PC-3 (cell line): ENCODE data around the gene VAMP4. TPM values are rescaled to one million over a fixed set of nuclear protein-coding genes. Genes with fewer than 3 reads are reported as not detected.

ENCODE experiments used
- ATAC-seq: fragments of 200-7000 bp; cut with Tn5 transposase; 2 replicates; pipeline ENCODE4 v1.9.1; 2020; ENCODE audit warnings: mild to moderate bottlenecking, moderate library complexity
- BruUV-seq: library from RNA; stranded (reverse); fragments of 400-500 nt; replicated peaks from 2 replicates; lab custom pipeline; 2021; lab: Mats Ljungman, UMichigan
- CTCF ChIA-PET: fragments of 300-600 bp; sonication (Branson Sonifier 250); formaldehyde crosslinking; loops from one replicate; lab custom pipeline; 2022; ENCODE audit warnings: antibody characterized with exemption; lab: Charles Lee
- POLR2A ChIA-PET: fragments of 300-600 bp; sonication (Branson Sonifier 250); formaldehyde crosslinking; loops from one replicate; lab custom pipeline; 2022; ENCODE audit warnings: antibody characterized with exemption; ENCODE audit not compliant: unreplicated experiment; lab: Charles Lee
- DNase-seq: peaks from one replicate; pipeline ENCODE4 v3.0.0-alpha.2; 2015
- H2AFZ ChIP-seq: fragments of 300-600 bp; sonication (generic); 2 replicates; pipeline ENCODE4 v1.6.0; 2016; ENCODE audit warnings: antibody characterized with exemption, low read length
- H3F3A ChIP-seq: fragments of 300-600 bp; sonication (generic); one replicate; pipeline ENCODE4 v1.6.0; 2017; ENCODE audit warnings: antibody characterized with exemption, low read length, control low read depth, mild to moderate bottlenecking; ENCODE audit not compliant: unreplicated experiment
- H3K27ac ChIP-seq: fragments of 300-600 bp; sonication (generic); 2 replicates; pipeline ENCODE4 v1.5.1; 2016; ENCODE audit warnings: mild to moderate bottlenecking, low read length
- H3K27me3 ChIP-seq: fragments of 300-600 bp; sonication (generic); 2 replicates; pipeline ENCODE4 v1.6.1; 2016; ENCODE audit warnings: low read length, mixed read lengths
- H3K36me3 ChIP-seq: fragments of 300-600 bp; sonication (generic); 2 replicates; pipeline ENCODE4 v1.6.1; 2016; ENCODE audit warnings: low read depth, mixed run types, low read length, mixed read lengths
- H3K4me1 ChIP-seq: fragments of 300-600 bp; sonication (generic); 2 replicates; pipeline ENCODE4 v1.5.1; 2016; ENCODE audit warnings: low read length; ENCODE audit not compliant: insufficient read depth
- H3K4me2 ChIP-seq: fragments of 300-600 bp; sonication (generic); 2 replicates; pipeline ENCODE4 v1.6.0; 2016; ENCODE audit warnings: low read length
- H3K4me3 ChIP-seq: fragments of 300-600 bp; sonication (generic); 2 replicates; pipeline ENCODE4 v1.5.1; 2016; ENCODE audit warnings: mild to moderate bottlenecking, low read length, mixed read lengths
- H3K79me2 ChIP-seq: fragments of 300-600 bp; sonication (generic); 2 replicates; pipeline ENCODE4 v1.6.1; 2017; ENCODE audit warnings: low read length, mixed read lengths
- H3K9ac ChIP-seq: fragments of 300-600 bp; sonication (generic); 2 replicates; pipeline ENCODE4 v1.6.0; 2016; ENCODE audit warnings: mild to moderate bottlenecking, low read length
- H3K9me2 ChIP-seq: fragments of 300-600 bp; sonication (generic); replicated peaks from 2 replicates; pipeline ENCODE4 v1.6.1; 2016; ENCODE audit warnings: mixed run types, low read length, mixed read lengths
- H3K9me3 ChIP-seq: fragments of 300-600 bp; sonication (generic); 2 replicates; pipeline ENCODE4 v1.6.1; 2016; ENCODE audit warnings: low read length, mixed read lengths
- H4K20me1 ChIP-seq: fragments of 300-600 bp; sonication (generic); 2 replicates; pipeline ENCODE4 v1.6.1; 2016; ENCODE audit warnings: low read length, mixed read lengths
- EZH2 ChIP-seq: fragments of 300-600 bp; sonication (generic); IDR thresholded peaks from one replicate; pipeline ENCODE4 v1.6.1; 2017; ENCODE audit warnings: antibody characterized with exemption, mild to moderate bottlenecking, low read length; ENCODE audit not compliant: unreplicated experiment
- EZH2phosphoT487 ChIP-seq: fragments of 300-600 bp; sonication (generic); IDR thresholded peaks from 2 replicates; pipeline ENCODE4 v1.6.1; 2018; ENCODE audit warnings: mild to moderate bottlenecking, antibody characterized with exemption, low read length, borderline replicate concordance
- intact Hi-C: fragments of 100-400 bp; cut with micrococcal nuclease; formaldehyde crosslinking; loops from 2 replicates; pipeline ENCODE4 v1.9.0; 2023
- total RNA-seq: library from RNA; depleted of rRNA; stranded (reverse); fragments of >200 nt; gene quantifications from 2 replicates; pipeline ENCODE4 v1.2.3, GENCODE V29; 2014
- TF ChIP-seq, protein P1 (sequence below): fragments of 300-600 bp; sonication (generic); conservative IDR thresholded peaks from 2 replicates; pipeline ENCODE4 v1.5.1; 2017; ENCODE audit warnings: antibody characterized with exemption, low read depth, mild to moderate bottlenecking, low read length

VAMP4 gene
- total RNA-seq, 1 experiment from 2014 or later: 7.2 TPM

DNA sequence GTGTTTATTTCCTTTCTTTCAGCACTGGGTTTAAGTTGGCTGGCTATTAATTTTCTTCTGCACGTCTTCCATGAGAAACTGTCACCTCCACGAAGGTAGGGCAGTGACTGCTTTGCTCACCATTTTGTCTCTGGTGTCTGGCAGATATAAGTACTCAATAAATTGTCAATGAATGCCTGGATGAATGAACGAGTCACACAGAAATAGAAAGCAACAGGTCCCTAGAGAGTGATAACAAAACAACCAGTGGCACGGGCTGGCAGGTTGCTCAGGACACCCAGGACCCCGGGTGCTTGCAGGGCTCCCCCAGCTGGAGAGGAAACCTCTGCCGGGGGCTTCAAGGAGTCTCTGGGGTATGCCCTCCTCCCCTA, 86.1 kb downstream of the VAMP4 start:
- Histone ChIP-seq H2AFZ (no peak overlapping the region), H3K79me2 (no peaks in the 10 kb centered on the region), H3K4me3 (no peak overlapping the region), H4K20me1 (no peaks in the 10 kb centered on the region), H3F3A (no peaks in the 10 kb centered on the region), H3K9me3 (no peaks in the 10 kb centered on the region), H3K4me2 (no peak overlapping the region), H3K27me3 (peaks cover 30% of the 10 kb centered on the region), H3K4me1 (peaks cover 12% of the 10 kb centered on the region), H3K9me2 (no peaks in the 10 kb centered on the region), H3K27ac (no peak overlapping the region), H3K9ac (no peak overlapping the region), H3K36me3 (no peaks in the 10 kb centered on the region)
- intact Hi-C loops: no loop called here
- CTCF ChIA-PET: no interaction called here
- DNase-seq: no peak
- no peak for TF ChIP-seq EZH2
- TF ChIP-seq, protein P1, sequence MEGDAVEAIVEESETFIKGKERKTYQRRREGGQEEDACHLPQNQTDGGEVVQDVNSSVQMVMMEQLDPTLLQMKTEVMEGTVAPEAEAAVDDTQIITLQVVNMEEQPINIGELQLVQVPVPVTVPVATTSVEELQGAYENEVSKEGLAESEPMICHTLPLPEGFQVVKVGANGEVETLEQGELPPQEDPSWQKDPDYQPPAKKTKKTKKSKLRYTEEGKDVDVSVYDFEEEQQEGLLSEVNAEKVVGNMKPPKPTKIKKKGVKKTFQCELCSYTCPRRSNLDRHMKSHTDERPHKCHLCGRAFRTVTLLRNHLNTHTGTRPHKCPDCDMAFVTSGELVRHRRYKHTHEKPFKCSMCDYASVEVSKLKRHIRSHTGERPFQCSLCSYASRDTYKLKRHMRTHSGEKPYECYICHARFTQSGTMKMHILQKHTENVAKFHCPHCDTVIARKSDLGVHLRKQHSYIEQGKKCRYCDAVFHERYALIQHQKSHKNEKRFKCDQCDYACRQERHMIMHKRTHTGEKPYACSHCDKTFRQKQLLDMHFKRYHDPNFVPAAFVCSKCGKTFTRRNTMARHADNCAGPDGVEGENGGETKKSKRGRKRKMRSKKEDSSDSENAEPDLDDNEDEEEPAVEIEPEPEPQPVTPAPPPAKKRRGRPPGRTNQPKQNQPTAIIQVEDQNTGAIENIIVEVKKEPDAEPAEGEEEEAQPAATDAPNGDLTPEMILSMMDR: peak; percentile 28; the same call in 1 of the 2 replicates
- TF ChIP-seq EZH2phosphoT487: no peak
- no peak for ATAC-seq
- POLR2A ChIA-PET: no interaction called here
- BruUV-seq: no TSS peak

DNA sequence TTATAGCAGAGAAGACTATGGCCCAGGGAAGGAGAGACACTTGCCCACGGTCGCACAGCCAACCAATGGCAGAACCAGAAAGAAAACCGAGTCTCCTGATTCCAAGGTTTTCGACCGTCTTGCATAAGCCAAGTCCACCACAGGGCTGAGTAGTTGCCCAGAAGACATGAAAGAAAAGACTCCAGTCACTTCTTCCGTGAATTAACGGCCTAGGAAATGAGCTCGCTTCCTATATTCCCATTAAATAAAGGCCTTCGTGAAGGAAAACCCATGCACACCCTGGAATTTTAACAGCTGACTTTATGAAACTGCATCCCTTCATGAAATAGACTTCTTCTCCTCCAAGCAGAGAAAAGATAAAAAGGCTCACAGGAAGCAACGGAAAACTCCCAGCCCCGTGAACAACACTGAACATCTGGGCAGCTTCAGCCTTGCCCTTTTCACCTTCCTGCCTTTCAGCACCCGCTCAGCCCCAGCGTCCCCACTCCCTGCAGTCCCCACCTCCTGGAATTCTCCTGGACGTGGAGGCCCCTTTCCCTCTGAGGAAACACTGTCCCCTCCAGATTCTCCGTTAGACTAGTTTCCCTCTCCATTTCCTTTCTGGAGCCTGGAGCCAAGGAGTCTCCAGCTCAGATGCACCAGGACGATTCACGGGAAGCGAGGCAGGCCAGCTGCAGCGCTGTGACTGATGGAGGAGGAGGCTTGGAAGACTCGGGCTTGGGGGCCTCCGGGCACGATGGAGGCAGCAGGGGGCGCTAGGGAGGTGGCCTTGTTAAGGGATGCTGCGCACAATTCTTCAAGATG, 86.7 kb downstream of the VAMP4 start:
- Histone ChIP-seq H3K9ac (no peak overlapping the region), H3K36me3 (no peaks in the 10 kb centered on the region), H2AFZ (no peak overlapping the region), H3K9me2 (no peaks in the 10 kb centered on the region), H3K27me3 (peaks cover 36% of the 10 kb centered on the region), H3K4me2 (no peak overlapping the region), H3K4me1 (peaks cover 8% of the 10 kb centered on the region), H3K4me3 (no peak overlapping the region), H3K9me3 (no peaks in the 10 kb centered on the region), H3K79me2 (no peaks in the 10 kb centered on the region), H4K20me1 (no peaks in the 10 kb centered on the region), H3K27ac (no peak overlapping the region), H3F3A (no peaks in the 10 kb centered on the region)
- TF ChIP-seq, protein P1: peak; percentile 92
- no peak for TF ChIP-seq EZH2
- intact Hi-C loops: no loop called here
- ChIA-PET POLR2A (interaction anchor here (0.5 kb wide), 1 partner anchor 1561 kb away, joined by 3 read pairs; no protein-coding TSS in a partner anchor), CTCF (interaction anchor here (0.6 to 1.1 kb wide), 3 partner anchors 10 to 348 kb away, joined by 3 to 4 read pairs (median 3); no protein-coding TSS in a partner anchor)
- BruUV-seq: no TSS peak
- ATAC-seq: no peak
- peak; percentile 48 for DNase-seq
